ENCODE results near the gene DNTT.

DNA sequence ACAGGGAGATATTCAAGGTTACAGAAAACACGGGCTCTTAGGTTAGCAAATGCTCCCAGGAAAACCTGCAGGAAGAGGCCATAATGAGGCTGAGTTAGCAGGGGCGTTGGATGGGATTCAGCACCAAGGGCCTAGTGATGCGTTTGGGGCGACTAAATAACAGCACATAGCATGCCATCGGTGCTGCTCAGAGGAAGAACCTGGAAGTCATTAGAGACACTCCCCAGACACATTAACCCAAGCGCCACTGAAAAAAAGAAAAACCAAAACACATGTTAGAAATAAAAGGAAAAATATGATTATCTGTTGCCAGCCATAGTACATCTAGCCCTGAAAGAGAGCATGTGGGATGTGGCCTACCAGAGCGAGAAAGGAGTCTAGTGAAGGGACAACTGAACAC is 83.4 kb downstream of the DNTT start:
- TF ChIP-seq, protein P1, sequence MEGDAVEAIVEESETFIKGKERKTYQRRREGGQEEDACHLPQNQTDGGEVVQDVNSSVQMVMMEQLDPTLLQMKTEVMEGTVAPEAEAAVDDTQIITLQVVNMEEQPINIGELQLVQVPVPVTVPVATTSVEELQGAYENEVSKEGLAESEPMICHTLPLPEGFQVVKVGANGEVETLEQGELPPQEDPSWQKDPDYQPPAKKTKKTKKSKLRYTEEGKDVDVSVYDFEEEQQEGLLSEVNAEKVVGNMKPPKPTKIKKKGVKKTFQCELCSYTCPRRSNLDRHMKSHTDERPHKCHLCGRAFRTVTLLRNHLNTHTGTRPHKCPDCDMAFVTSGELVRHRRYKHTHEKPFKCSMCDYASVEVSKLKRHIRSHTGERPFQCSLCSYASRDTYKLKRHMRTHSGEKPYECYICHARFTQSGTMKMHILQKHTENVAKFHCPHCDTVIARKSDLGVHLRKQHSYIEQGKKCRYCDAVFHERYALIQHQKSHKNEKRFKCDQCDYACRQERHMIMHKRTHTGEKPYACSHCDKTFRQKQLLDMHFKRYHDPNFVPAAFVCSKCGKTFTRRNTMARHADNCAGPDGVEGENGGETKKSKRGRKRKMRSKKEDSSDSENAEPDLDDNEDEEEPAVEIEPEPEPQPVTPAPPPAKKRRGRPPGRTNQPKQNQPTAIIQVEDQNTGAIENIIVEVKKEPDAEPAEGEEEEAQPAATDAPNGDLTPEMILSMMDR (IDR thresholded peaks at IDR 0.05; ENCODE audit: low read depth, low read length) = no peak
- no peak for TF ChIP-seq POLR2A (IDR thresholded peaks at IDR 0.05; ENCODE audit: extremely low read depth, insufficient read length)
- no peak for TF ChIP-seq MYC (IDR thresholded peaks at IDR 0.05; ENCODE audit: low read depth, low read length)

Measured in NB4 (cell line).